Epithelial cell of esophagus (primary cell): ENCODE measurements around the gene PAK1.
A peak's percentile ranks its signal among the peaks of the same experiment; 100 is the strongest.

ENCODE experiments used
- DNase-seq: peaks from one replicate; pipeline ENCODE4 v3.0.0; 2010; ENCODE audit warnings: low read depth
- H3K4me3 ChIP-seq: 2 replicates; pipeline ENCODE4 v1.5.1; 2011; ENCODE audit warnings: mild to moderate bottlenecking, low read length, control low read depth
- CTCF ChIP-seq: IDR thresholded peaks from 2 replicates; pipeline ENCODE4 v1.5.1; 2011; ENCODE audit warnings: low read depth, mild to moderate bottlenecking, low read length, control low read depth, inconsistent platforms; ENCODE audit not compliant: insufficient read depth; ENCODE audit errors: missing control alignments

Gene PAK1

DNA sequence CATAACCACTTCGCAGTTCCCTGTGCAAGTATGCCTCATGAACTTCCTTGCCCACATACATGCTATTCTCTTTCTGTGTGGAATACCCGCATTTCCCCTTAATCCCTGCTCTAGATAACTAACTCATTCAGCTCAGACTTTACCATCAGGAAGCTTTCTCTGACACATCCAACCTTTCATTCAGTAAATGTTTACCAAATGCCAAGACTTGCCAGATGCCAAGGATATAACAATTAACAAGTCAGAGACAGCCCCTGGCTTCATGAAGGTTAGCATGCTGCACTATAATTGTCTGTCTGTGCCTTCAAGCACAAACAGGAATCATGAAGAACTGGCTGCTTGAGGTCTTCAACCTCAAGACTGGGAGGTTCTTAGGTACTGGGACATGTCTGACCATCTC, 101.2 kb downstream of the PAK1 start:
- TF ChIP-seq CTCF, result no peak
- peak; percentile 14 for DNase-seq
- no peak overlapping the region for H3K4me3 ChIP-seq

DNA sequence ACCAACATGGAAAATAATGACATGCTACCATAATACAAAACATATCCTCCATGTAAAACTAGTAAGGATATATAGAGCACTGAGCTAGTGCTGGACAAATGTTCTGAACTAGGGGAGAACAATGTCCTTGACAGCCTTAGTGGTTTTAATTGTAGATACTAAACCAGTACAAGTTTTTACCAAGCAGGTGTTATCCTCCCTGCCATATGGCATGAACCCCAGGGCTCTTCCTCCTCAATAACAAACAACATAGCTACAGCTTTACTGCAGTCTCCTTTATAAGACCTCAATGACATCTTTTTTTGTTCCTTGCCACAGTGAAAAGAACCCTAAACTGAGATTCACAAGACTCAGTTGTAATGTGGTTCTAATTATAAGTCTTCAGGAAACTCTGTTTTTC, 102.2 kb downstream of the PAK1 start:
- TF ChIP-seq CTCF, result no peak
- H3K4me3 ChIP-seq, result no peak overlapping the region
- no peak for DNase-seq

DNA sequence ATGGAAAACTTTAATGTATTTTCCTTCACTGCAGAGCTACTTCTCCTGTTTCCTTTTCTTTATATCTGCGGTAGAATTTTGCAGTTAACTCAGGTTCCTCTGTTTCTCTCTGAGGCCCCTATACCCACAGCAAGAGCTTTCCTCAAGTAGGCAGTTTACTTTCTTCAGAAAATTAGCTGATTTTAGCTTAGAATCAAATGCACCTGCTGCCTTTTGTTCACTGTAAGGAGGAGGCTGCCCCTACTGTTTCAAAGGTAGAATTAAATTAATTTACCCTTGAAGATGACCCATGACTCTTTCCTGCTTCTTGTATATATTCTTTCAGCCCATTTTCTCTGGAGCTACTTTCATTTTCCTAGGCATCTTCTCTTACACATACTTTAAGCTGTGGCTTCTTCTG, 103.7 kb downstream of the PAK1 start:
- no peak for TF ChIP-seq CTCF
- H3K4me3 ChIP-seq, result no peak overlapping the region
- no peak for DNase-seq

- peak; percentile 20 for DNase-seq
- no peak for TF ChIP-seq CTCF
- H3K4me3 ChIP-seq, result no peak overlapping the region
Observed at GRCh38 chr11:77361184-77361583, 112.7 kb downstream of the PAK1 start.

GRCh38 chr11:77359481-77359880, 114.4 kb downstream of the PAK1 start:
- no peak overlapping the region for H3K4me3 ChIP-seq
- TF ChIP-seq CTCF, result no peak
- peak; percentile 42 for DNase-seq

DNA sequence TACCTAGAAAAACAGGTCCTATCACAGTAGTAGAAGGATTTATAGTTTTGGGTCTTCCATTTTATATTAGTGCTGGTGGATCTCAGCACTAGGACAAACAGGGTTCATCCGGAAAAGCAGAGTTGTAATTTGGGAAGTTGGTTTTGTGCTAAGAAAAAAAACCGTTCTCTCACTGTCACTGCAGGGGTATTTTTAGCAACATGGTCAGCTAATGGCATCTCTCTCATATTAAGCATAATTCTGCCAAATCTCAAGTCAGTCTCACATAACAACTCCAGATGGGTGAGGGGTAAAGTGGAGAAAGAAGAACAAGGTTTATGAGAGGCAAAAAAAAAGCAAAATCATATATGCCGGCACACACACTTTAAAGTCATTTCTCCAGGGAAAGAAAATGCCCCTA, 120.8 kb downstream of the PAK1 start:
- TF ChIP-seq CTCF, result no peak
- no peak for DNase-seq
- no peak overlapping the region for H3K4me3 ChIP-seq

DNA sequence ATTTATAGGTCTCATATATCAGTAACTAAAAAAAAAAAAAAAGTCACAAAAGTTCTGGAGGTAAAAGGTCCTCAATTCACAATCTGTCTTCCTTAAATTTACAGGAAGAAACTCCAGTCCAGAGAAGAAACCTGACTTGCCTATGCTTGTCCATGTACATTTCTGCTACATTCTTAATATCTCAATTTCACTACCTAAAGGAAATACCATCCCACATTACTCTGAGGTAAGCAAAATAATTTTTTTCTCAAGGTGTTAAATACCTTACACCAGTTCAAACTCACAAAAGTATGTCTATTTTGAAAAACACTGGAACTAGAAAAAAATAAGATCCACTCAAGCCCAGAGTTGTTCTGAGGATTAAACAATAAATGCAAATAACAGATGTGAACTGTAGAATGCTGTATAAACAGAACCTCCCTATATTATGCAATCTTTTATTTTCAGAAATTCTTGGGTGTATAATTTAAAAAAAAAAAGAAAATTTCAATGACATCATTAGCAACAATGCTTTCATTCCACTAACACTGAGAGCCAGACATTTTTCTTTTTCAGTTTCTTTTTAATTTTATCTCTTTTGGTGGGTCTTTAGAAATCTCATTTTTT, 122.5 kb downstream of the PAK1 start:
- H3K4me3 ChIP-seq, result no peak overlapping the region
- DNase-seq, result peak; percentile 75
- TF ChIP-seq CTCF, result no peak
